SK-N-SH (cell line): ENCODE data around the gene CRTC2. TPM values are rescaled to one million over a fixed set of nuclear protein-coding genes. Genes with fewer than 3 reads are reported as not detected.
A peak's percentile ranks its signal among the peaks of the same experiment; 100 is the strongest.

Experiments used
- CTCF ChIA-PET: fragments of 300-600, 350-600 bp; formaldehyde crosslinking; extraction: SDS; loops from one replicate; lab custom pipeline; 2021; lab: Yijun Ruan, JAX
- POLR2A ChIA-PET: fragments of 350-600 bp; sonication (Branson Sonifier 250); formaldehyde crosslinking; extraction: SDS; loops from one replicate; lab custom pipeline; 2020; ENCODE audit warnings: antibody characterized with exemption, inconsistent platforms; lab: Yijun Ruan, JAX
- DNase-seq: peaks from one replicate; pipeline ENCODE4 v3.0.0; 2012
- H2AFZ ChIP-seq: fragments of 200-600 bp; sonication (generic); 2 replicates; pipeline ENCODE4 v1.8.1; 2016; ENCODE audit warnings: antibody characterized with exemption, mild to moderate bottlenecking, low read depth
- H3F3A ChIP-seq: fragments of 200-600 bp; sonication (generic); replicated peaks from 2 replicates; pipeline ENCODE3; 2016; ENCODE audit warnings: antibody characterized with exemption, mild to moderate bottlenecking; ENCODE audit not compliant: insufficient read depth
- H3K27ac ChIP-seq, 2 experiments: fragments of 200-500 bp in 1 of 2; fragments of 200-600 bp in 1 of 2; sonication (Bioruptor generic) in 1 of 2; sonication (generic), shearing (Covaris generic) in 1 of 2; 2 replicates each; pipeline versions ENCODE4 v1.5.1 to v1.6.1; 2014 to 2016; ENCODE audit warnings: low read depth in 2 of 2, inconsistent platforms in 1 of 2, low read length in 1 of 2, mild to moderate bottlenecking in 1 of 2, mixed read lengths in 1 of 2
- H3K27me3 ChIP-seq: fragments of 200-600 bp; sonication (generic), shearing (Covaris generic); 2 replicates; pipeline ENCODE4 v1.6.1; 2016; ENCODE audit warnings: mixed run types; ENCODE audit not compliant: insufficient read depth
- H3K36me3 ChIP-seq, 2 experiments: fragments of 200-500 bp in 1 of 2; fragments of 200-600 bp in 1 of 2; sonication (Bioruptor generic) in 1 of 2; sonication (generic) in 1 of 2; replicated peaks in 1 of 2; 2 replicates each; pipeline versions ENCODE3 to v1.5.1; 2014 to 2016; ENCODE audit warnings: low read length in 1 of 2, mild to moderate bottlenecking in 1 of 2; ENCODE audit not compliant: insufficient read depth in 2 of 2, control insufficient read depth in 1 of 2
- H3K4me1 ChIP-seq, 2 experiments: fragments of 200-500 bp in 1 of 2; fragments of 200-600 bp in 1 of 2; sonication (Bioruptor generic) in 1 of 2; sonication (generic), shearing (Covaris generic) in 1 of 2; 2 replicates each; pipeline versions ENCODE4 v1.5.1 to v1.6.1; 2014 to 2016; ENCODE audit warnings: low read depth in 1 of 2, low read length in 1 of 2, mixed run types in 1 of 2; ENCODE audit not compliant: insufficient read depth in 2 of 2, control insufficient read depth in 1 of 2
- H3K4me2 ChIP-seq: fragments of 200-600 bp; sonication (generic), shearing (Covaris generic); 2 replicates; pipeline ENCODE4 v1.6.1; 2017; ENCODE audit warnings: mixed run types
- H3K4me3 ChIP-seq, 2 experiments: fragments of 200-500 bp in 1 of 2; fragments of 200-600 bp in 1 of 2; sonication (Bioruptor generic) in 1 of 2; sonication (generic), shearing (Covaris generic) in 1 of 2; 2 replicates each; pipeline versions ENCODE4 v1.5.1 to v1.8.1; 2014 to 2016; ENCODE audit warnings: low read depth in 2 of 2, inconsistent platforms in 1 of 2, low read length in 1 of 2, mild to moderate bottlenecking in 1 of 2, mixed read lengths in 1 of 2, moderate library complexity in 1 of 2
- H3K79me2 ChIP-seq: fragments of 200-600 bp; sonication (generic); 2 replicates; pipeline ENCODE4 v1.8.1; 2017; ENCODE audit warnings: mild to moderate bottlenecking; ENCODE audit not compliant: insufficient read depth
- H3K9ac ChIP-seq: fragments of 200-600 bp; sonication (generic); 2 replicates; pipeline ENCODE4 v1.6.1; 2017; ENCODE audit warnings: mixed run types
- H3K9me2 ChIP-seq: fragments of 200-600 bp; sonication (generic); 2 replicates; pipeline ENCODE4 v1.6.1; 2017; ENCODE audit warnings: mixed run types
- H3K9me3 ChIP-seq: fragments of 200-600 bp; sonication (generic); 2 replicates; pipeline ENCODE4 v1.6.1; 2017; ENCODE audit warnings: mixed run types, mild to moderate bottlenecking, moderate library complexity
- H4K20me1 ChIP-seq: fragments of 200-600 bp; sonication (generic); 2 replicates; pipeline ENCODE4 v1.6.1; 2017; ENCODE audit warnings: mild to moderate bottlenecking, mixed run types; ENCODE audit not compliant: insufficient read depth
- CTCF ChIP-seq: fragments of 200-600 bp; sonication (generic); IDR thresholded peaks from 2 replicates; pipeline ENCODE4 v1.6.1; 2017; ENCODE audit warnings: antibody characterized with exemption, mild to moderate bottlenecking, moderate library complexity
- FOXM1 ChIP-seq: IDR thresholded peaks from 2 replicates; pipeline ENCODE4 v1.4.0; 2012; ENCODE audit warnings: low read depth, mild to moderate bottlenecking
- GABPA ChIP-seq: IDR thresholded peaks from 2 replicates; pipeline ENCODE4 v1.4.0; 2012; ENCODE audit warnings: low read depth, mild to moderate bottlenecking
- IRF3 ChIP-seq: fragments of 150-350 bp; IDR thresholded peaks from 2 replicates; pipeline ENCODE4 v1.6.1; 2016; ENCODE audit warnings: mild to moderate bottlenecking, low read depth, low read length
- MEF2A ChIP-seq: IDR thresholded peaks from 2 replicates; pipeline ENCODE4 v1.4.0; 2012; ENCODE audit warnings: low read depth, borderline replicate concordance
- MXI1 ChIP-seq: IDR thresholded peaks from 2 replicates; pipeline ENCODE4 v1.6.1; 2012; ENCODE audit warnings: mild to moderate bottlenecking, low read depth, low read length, improper control_type of control experiment
- POLR2AphosphoS5 ChIP-seq: IDR thresholded peaks from 2 replicates; pipeline ENCODE4 v1.6.1; 2012; ENCODE audit warnings: low read depth, low read length
- RAD21 ChIP-seq: IDR thresholded peaks from 2 replicates; pipeline ENCODE4 v1.6.1; 2012; ENCODE audit warnings: mild to moderate bottlenecking, low read length
- RFX5 ChIP-seq: IDR thresholded peaks from 2 replicates; pipeline ENCODE4 v1.6.1; 2012; ENCODE audit warnings: mild to moderate bottlenecking, improper control_type of control experiment, low read length
- RXRA ChIP-seq: IDR thresholded peaks from 2 replicates; pipeline ENCODE4 v1.4.0; 2012; ENCODE audit warnings: low read depth, mild to moderate bottlenecking, borderline replicate concordance
- SIN3A ChIP-seq: IDR thresholded peaks from 2 replicates; pipeline ENCODE4 v1.6.1; 2012; ENCODE audit warnings: low read depth, mild to moderate bottlenecking, low read length, moderate library complexity, borderline replicate concordance
- SMC3 ChIP-seq: IDR thresholded peaks from 2 replicates; pipeline ENCODE4 v1.6.1; 2012; ENCODE audit warnings: low read depth, low read length, improper control_type of control experiment
- TEAD4 ChIP-seq: IDR thresholded peaks from 2 replicates; pipeline ENCODE4 v1.4.0; 2012; ENCODE audit warnings: mild to moderate bottlenecking, borderline replicate concordance; ENCODE audit not compliant: insufficient read depth
- USF1 ChIP-seq: IDR thresholded peaks from 2 replicates; pipeline ENCODE4 v1.4.0; 2012; ENCODE audit warnings: low read depth, borderline replicate concordance
- YY1 ChIP-seq: IDR thresholded peaks from 2 replicates; pipeline ENCODE4 v1.4.0; 2012; ENCODE audit warnings: low read depth, mild to moderate bottlenecking
- WGBS: methylation state at CpG from one replicate; pipeline ENCODE4 v1.1.6; 2017; ENCODE audit warnings: low lambda C conversion rate; 5-methylcytosine and 5-hydroxymethylcytosine counted together
- polyA plus RNA-seq, 3 experiments: library from polyadenylated mRNA; depleted of rRNA; stranded (reverse); fragments of >200 nt; gene quantifications; 2 replicates each; pipeline ENCODE4 v1.2.3, GENCODE V29; 2012

The CRTC2 gene
- polyA plus RNA-seq, 1 of the 3 experiments (the other 2 are of a cell fraction) = 25.5 TPM

- TF ChIP-seq SIN3A (no peak), SMC3 (no peak), YY1 (no peak), USF1 (no peak), RAD21 (no peak), IRF3 (no peak), CTCF (no peak), TEAD4 (no peak), MXI1 (no peak)
- Histone ChIP-seq H3K9ac (no peak overlapping the region), H3K9me3 (no peaks in the 10 kb centered on the region), H3F3A (peaks cover 2% of the 10 kb centered on the region), H3K4me1 (peaks cover 0 to 11% of the 10 kb centered on the region in 2 experiments; a peak in 1 of 4 replicates), H2AFZ (no peak overlapping the region), H3K4me3 (no peak overlapping the region), H3K36me3 (peaks cover 0 to 56% of the 10 kb centered on the region in 2 experiments), H3K27me3 (no peaks in the 10 kb centered on the region), H3K79me2 (no peaks in the 10 kb centered on the region), H4K20me1 (no peaks in the 10 kb centered on the region), H3K4me2 (no peak overlapping the region), H3K27ac (no peak overlapping the region), H3K9me2 (no peaks in the 10 kb centered on the region)
- ChIA-PET POLR2A (interaction anchor here (0.6 kb wide), 1 partner anchor 300 kb away, joined by 3 read pairs; no protein-coding TSS in a partner anchor), CTCF (interaction anchor here (1.3 kb wide), 1 partner anchor 12 kb away, joined by 4 read pairs; no protein-coding TSS in a partner anchor)
- WGBS = 96% methylated on average over 9 of the region's 11 CpGs
- peak; percentile 15 for DNase-seq
These were observed 24.5 kb downstream of the CRTC2 start for GRCh38 chr1:153933955-153934354.

GRCh38 chr1:153933430-153933829 is 25.0 kb downstream of the CRTC2 start:
- no peak overlapping the region for H3K27ac ChIP-seq
- no peak overlapping the region for H3K4me2 ChIP-seq
- no peaks in the 10 kb centered on the region for H3K9me3 ChIP-seq
- peak; percentile 16 for DNase-seq
- no peaks in the 10 kb centered on the region for H3K27me3 ChIP-seq
- WGBS = 94% methylated on average over 11 of the region's 14 CpGs
- peaks cover 0 to 52% of the 10 kb centered on the region in 2 experiments for H3K36me3 ChIP-seq
- ChIA-PET CTCF (no interaction called here), POLR2A (no interaction called here)
- H3K4me3 ChIP-seq = no peak overlapping the region
- no peak for TF ChIP-seq SIN3A
- no peak for TF ChIP-seq GABPA
- no peak for TF ChIP-seq RXRA
- no peak for TF ChIP-seq POLR2AphosphoS5
- TF ChIP-seq USF1 = no peak
- no peak for TF ChIP-seq RFX5
- TF ChIP-seq FOXM1 = no peak
- no peak for TF ChIP-seq IRF3
- no peak for TF ChIP-seq MEF2A
- no peak for TF ChIP-seq RAD21
- no peak for TF ChIP-seq CTCF
- no peak overlapping the region for H2AFZ ChIP-seq
- no peaks in the 10 kb centered on the region for H3K79me2 ChIP-seq
- peaks cover 6% of the 10 kb centered on the region for H3F3A ChIP-seq
- H3K9me2 ChIP-seq = no peaks in the 10 kb centered on the region
- H3K4me1 ChIP-seq = peaks cover 0 to 15% of the 10 kb centered on the region in 2 experiments; a peak in 1 of 4 replicates
- no peaks in the 10 kb centered on the region for H4K20me1 ChIP-seq
- H3K9ac ChIP-seq = no peak overlapping the region
